HEK293 (cell line): Measurements from ENCODE around the gene JPH4.

Experiments
- CTCF ChIA-PET: fragments of 350-600 bp; formaldehyde crosslinking; extraction: SDS; loops from one replicate; lab custom pipeline; 2021; ENCODE audit warnings: antibody characterized with exemption; lab: Yijun Ruan, JAX
- POLR2A ChIA-PET: fragments of 300-600 bp; formaldehyde crosslinking; extraction: SDS; loops from one replicate; lab custom pipeline; 2020; ENCODE audit warnings: antibody characterized with exemption, inconsistent platforms; lab: Yijun Ruan, JAX
- H3K27ac ChIP-seq: fragments of 200-500 bp; sonication (Bioruptor generic); 2 replicates; pipeline ENCODE4 v1.5.1; 2014; ENCODE audit warnings: low read depth, low read length, control low read depth, inconsistent platforms; ENCODE audit errors: extremely low read depth
- H3K36me3 ChIP-seq, 2 experiments: fragments of 200-500 bp in 1 of 2; sonication (Bioruptor generic) in 1 of 2; 1 replicate in 1 of 2; 2 replicates in 1 of 2; pipeline ENCODE4 v1.5.1; 2014 to 2017; ENCODE audit warnings: inconsistent platforms in 2 of 2, low read length in 2 of 2; ENCODE audit not compliant: control insufficient read depth in 2 of 2, insufficient read depth in 1 of 2
- H3K4me1 ChIP-seq: fragments of 200-500 bp; sonication (Bioruptor generic); 2 replicates; pipeline ENCODE4 v1.5.1; 2014; ENCODE audit warnings: mild to moderate bottlenecking, low read length, inconsistent platforms; ENCODE audit not compliant: control insufficient read depth, insufficient read depth
- H3K4me3 ChIP-seq: 2 replicates; pipeline ENCODE4 v1.5.1; 2011; ENCODE audit warnings: low read depth, mild to moderate bottlenecking, control low read depth, low read length, moderate library complexity
- H3K9me3 ChIP-seq: fragments of 200-500 bp; sonication (Bioruptor generic); 2 replicates; pipeline ENCODE4 v1.5.1; 2014; ENCODE audit warnings: low read depth, low read length, inconsistent platforms; ENCODE audit not compliant: control insufficient read depth, insufficient read depth
- BCL11B ChIP-seq: fragments of 450-650 bp; formaldehyde crosslinking; IDR thresholded peaks from 2 replicates; pipeline ENCODE4 v1.5.1; 2016; ENCODE audit warnings: low read depth, missing biosample characterization, missing genetic modification characterization
- HOXA7 ChIP-seq: sonication (generic); formaldehyde crosslinking; IDR thresholded peaks from 2 replicates; pipeline ENCODE4 v1.8.1; 2022; ENCODE audit warnings: missing genetic modification reagents, borderline replicate concordance
- KLF17 ChIP-seq: fragments of 450-650 bp; formaldehyde crosslinking; IDR thresholded peaks from 2 replicates; pipeline ENCODE4 v1.5.1; 2016; ENCODE audit warnings: missing biosample characterization, missing genetic modification characterization
- ZBTB6 ChIP-seq: fragments of 450-650 bp; formaldehyde crosslinking; IDR thresholded peaks from 2 replicates; pipeline ENCODE4 v1.5.1; 2017; ENCODE audit warnings: missing biosample characterization, missing genetic modification characterization
- ZBTB8A ChIP-seq: fragments of 450-650 bp; formaldehyde crosslinking; IDR thresholded peaks from 2 replicates; pipeline ENCODE4 v1.5.1; 2016; ENCODE audit warnings: missing biosample characterization, missing genetic modification characterization
- ZNF239 ChIP-seq: fragments of 450-650 bp; formaldehyde crosslinking; IDR thresholded peaks from 2 replicates; pipeline ENCODE4 v1.5.1; 2016; ENCODE audit warnings: missing biosample characterization, missing genetic modification characterization
- ZNF26 ChIP-seq: fragments of 450-650 bp; formaldehyde crosslinking; IDR thresholded peaks from 2 replicates; pipeline ENCODE4 v1.5.1; 2016; ENCODE audit warnings: missing biosample characterization, missing genetic modification characterization
- ZNF280C ChIP-seq: fragments of 450-650 bp; formaldehyde crosslinking; IDR thresholded peaks from 2 replicates; pipeline ENCODE4 v1.5.1; 2016; ENCODE audit warnings: missing biosample characterization, missing genetic modification characterization
- ZNF324 ChIP-seq: fragments of 450-650 bp; formaldehyde crosslinking; IDR thresholded peaks from 2 replicates; pipeline ENCODE4 v1.5.1; 2016; ENCODE audit warnings: missing biosample characterization, missing genetic modification characterization
- ZNF341 ChIP-seq: fragments of 450-650 bp; formaldehyde crosslinking; IDR thresholded peaks from 2 replicates; pipeline ENCODE4; 2016; ENCODE audit warnings: low read depth, missing biosample characterization, missing genetic modification characterization
- ZNF354C ChIP-seq: fragments of 450-650 bp; formaldehyde crosslinking; IDR thresholded peaks from 2 replicates; pipeline ENCODE4 v1.5.1; 2016; ENCODE audit warnings: missing biosample characterization, missing genetic modification characterization, low read depth, borderline replicate concordance
- ZNF544 ChIP-seq: fragments of 450-650 bp; formaldehyde crosslinking; IDR thresholded peaks from 2 replicates; pipeline ENCODE4 v1.5.0; 2017; ENCODE audit warnings: missing biosample characterization, missing genetic modification characterization
- ZNF558 ChIP-seq: fragments of 450-650 bp; formaldehyde crosslinking; IDR thresholded peaks from 2 replicates; pipeline ENCODE4 v1.5.1; 2016; ENCODE audit warnings: missing biosample characterization, missing genetic modification characterization
- ZNF580 ChIP-seq: fragments of 450-650 bp; formaldehyde crosslinking; IDR thresholded peaks from 2 replicates; pipeline ENCODE4 v1.5.1; 2016; ENCODE audit warnings: missing biosample characterization, missing genetic modification characterization
- ZNF645 ChIP-seq: fragments of 450-650 bp; formaldehyde crosslinking; IDR thresholded peaks from 2 replicates; pipeline ENCODE4; 2016; ENCODE audit warnings: missing biosample characterization, missing genetic modification characterization
- ZNF677 ChIP-seq: fragments of 450-650 bp; IDR thresholded peaks from 2 replicates; pipeline ENCODE4 v1.5.0; 2018; ENCODE audit warnings: missing biosample characterization, mild to moderate bottlenecking, missing genetic modification characterization, moderate library complexity
- ZNF707 ChIP-seq: fragments of 450-650 bp; formaldehyde crosslinking; IDR thresholded peaks from 2 replicates; pipeline ENCODE4 v1.5.1; 2016; ENCODE audit warnings: missing biosample characterization, missing genetic modification characterization
- ZNF785 ChIP-seq: fragments of 450-650 bp; formaldehyde crosslinking; IDR thresholded peaks from 2 replicates; pipeline ENCODE4 v1.5.1; 2016; ENCODE audit warnings: missing biosample characterization, missing genetic modification characterization
- ZNF843 ChIP-seq: fragments of 450-650 bp; formaldehyde crosslinking; IDR thresholded peaks from 2 replicates; pipeline ENCODE4 v1.5.1; 2016; ENCODE audit warnings: missing biosample characterization, missing genetic modification characterization

The JPH4 gene

GRCh38 chr14:23601845-23602180, 23.2 kb upstream of the JPH4 start:
- Histone ChIP-seq H3K4me1 (no peaks in the 10 kb centered on the region), H3K27ac (no peak overlapping the region), H3K36me3 (no peaks in the 10 kb centered on the region), H3K9me3 (no peaks in the 10 kb centered on the region), H3K4me3 (no peak overlapping the region)
- ChIA-PET POLR2A (no interaction called here), CTCF (interaction anchor here (0.6 to 1.9 kb wide), 4 partner anchors 13 to 72 kb away, joined by 3 to 4 read pairs (median 4); no protein-coding TSS in a partner anchor)
- TF ChIP-seq ZNF354C (tag by site-specific recombination) (no peak), ZNF677 (tag by site-specific recombination) (no peak), ZNF280C (no peak), HOXA7 (CRISPR knock-in tag) (no peak), ZNF707 (tag by site-specific recombination) (no peak), ZBTB8A (no peak), ZNF239 (tag by site-specific recombination) (no peak)

- Histone ChIP-seq H3K4me3 (no peak overlapping the region), H3K27ac (no peak overlapping the region), H3K9me3 (no peaks in the 10 kb centered on the region), H3K4me1 (no peaks in the 10 kb centered on the region), H3K36me3 (no peaks in the 10 kb centered on the region)
- ChIA-PET POLR2A (no interaction called here), CTCF (interaction anchor here (1.1 to 1.9 kb wide), 2 partner anchors 12 to 31 kb away, joined by 4 read pairs; no protein-coding TSS in a partner anchor)
- TF ChIP-seq ZNF645 = no peak
- TF ChIP-seq ZNF785 = no peak
- no peak for TF ChIP-seq ZNF26
- no peak for TF ChIP-seq ZNF341 (tag by site-specific recombination)
- TF ChIP-seq ZNF843 = no peak
- TF ChIP-seq ZNF544 (tag by site-specific recombination) = no peak
- no peak for TF ChIP-seq BCL11B (tag by site-specific recombination)
Observed at GRCh38 chr14:23601424-23601823, 22.8 kb upstream of the JPH4 start.

GRCh38 chr14:23600806-23601205, 22.2 kb upstream of the JPH4 start:
- Histone ChIP-seq H3K4me1 (no peaks in the 10 kb centered on the region), H3K9me3 (no peaks in the 10 kb centered on the region), H3K4me3 (no peak overlapping the region), H3K36me3 (no peaks in the 10 kb centered on the region), H3K27ac (no peak overlapping the region)
- ChIA-PET CTCF (interaction anchor here (1.5 to 1.9 kb wide), 2 partner anchors 12 kb away, joined by 4 to 7 read pairs; no protein-coding TSS in a partner anchor), POLR2A (no interaction called here)
- TF ChIP-seq ZNF580 (tag by site-specific recombination) = no peak
- no peak for TF ChIP-seq ZNF558 (tag by site-specific recombination)
- TF ChIP-seq ZBTB6 (tag by site-specific recombination) = no peak
- TF ChIP-seq ZNF324 (tag by site-specific recombination) = no peak
- no peak for TF ChIP-seq KLF17 (tag by site-specific recombination)
